Activated naive CD8-positive, alpha-beta T cell treated with anti-CD3 and anti-CD28 coated beads for 36 hours (primary cell): ENCODE results near the gene HCFC2. TPM values are rescaled to one million over a fixed set of nuclear protein-coding genes. Genes with fewer than 3 reads are reported as not detected.

Experiments
- DNase-seq: peaks from one replicate; pipeline ENCODE4 v3.0.0; 2021
- H3K27ac Mint-ChIP-seq: one replicate; pipeline ENCODE4 v1.8.0; 2022; ENCODE audit warnings: mild to moderate bottlenecking, moderate library complexity, mixed read lengths
- H3K27me3 Mint-ChIP-seq: one replicate; pipeline ENCODE4 v1.8.0; 2022; ENCODE audit warnings: mild to moderate bottlenecking, mixed read lengths
- H3K36me3 Mint-ChIP-seq: one replicate; pipeline ENCODE4 v1.8.0; 2021; ENCODE audit warnings: mild to moderate bottlenecking, mixed read lengths
- H3K4me1 Mint-ChIP-seq: one replicate; pipeline ENCODE4 v1.8.0; 2021; ENCODE audit warnings: mixed read lengths
- H3K4me3 Mint-ChIP-seq: one replicate; pipeline ENCODE4 v1.8.0; 2022; ENCODE audit warnings: mild to moderate bottlenecking, moderate library complexity, mixed read lengths
- H3K9me3 Mint-ChIP-seq: one replicate; pipeline ENCODE4 v1.8.0; 2022; ENCODE audit warnings: mixed read lengths
- total RNA-seq, 2 experiments: library from RNA; stranded (reverse); gene quantifications; one replicate each; pipeline ENCODE4 v1.2.3, GENCODE V29; 2021

Gene HCFC2
- total RNA-seq, 2 experiments from 2014 or later: 7.6 to 8.0 TPM

- Mint-ChIP-seq H3K4me3 (no peak overlapping the region), H3K9me3 (no peaks in the 10 kb centered on the region), H3K4me1 (peaks cover 5% of the 10 kb centered on the region), H3K36me3 (no peaks in the 10 kb centered on the region), H3K27ac (no peak overlapping the region), H3K27me3 (peaks cover 49% of the 10 kb centered on the region)
- DNase-seq: no peak
Observed at GRCh38 chr12:104049278-104049902, 14.9 kb upstream of the HCFC2 start.

GRCh38 chr12:104049903-104050356 is 14.4 kb upstream of the HCFC2 start, which contains the start of gene GLT8D2:
Gene GLT8D2 (minus strand): TSS chr12:104050187. CDS start chr12:104019648, 30,539 bp downstream.
- no peaks in the 10 kb centered on the region for H3K36me3 Mint-ChIP-seq
- no peak within 1 kb of the TSS for H3K27ac Mint-ChIP-seq
- peaks cover 54% of the 10 kb centered on the region for H3K27me3 Mint-ChIP-seq
- peak within 1 kb of the TSS; percentile 52 for H3K4me3 Mint-ChIP-seq
- no peaks in the 10 kb centered on the region for H3K9me3 Mint-ChIP-seq
- H3K4me1 Mint-ChIP-seq: peaks cover 5% of the 10 kb centered on the region
- peak; percentile 7 for DNase-seq

GRCh38 chr12:104050436-104050835 is 13.9 kb upstream of the HCFC2 start:
- Mint-ChIP-seq H3K4me1 (peaks cover 5% of the 10 kb centered on the region), H3K36me3 (no peaks in the 10 kb centered on the region), H3K27me3 (peaks cover 55% of the 10 kb centered on the region), H3K27ac (no peak overlapping the region), H3K4me3 (no peak overlapping the region), H3K9me3 (no peaks in the 10 kb centered on the region)
- DNase-seq: no peak

GRCh38 chr12:104054681-104055346 is 9.5 kb upstream of the HCFC2 start:
- no peak for DNase-seq
- no peaks in the 10 kb centered on the region for H3K9me3 Mint-ChIP-seq
- H3K4me3 Mint-ChIP-seq: no peak overlapping the region
- H3K36me3 Mint-ChIP-seq: no peaks in the 10 kb centered on the region
- peaks cover 47% of the 10 kb centered on the region for H3K27me3 Mint-ChIP-seq
- H3K4me1 Mint-ChIP-seq: peaks cover 3% of the 10 kb centered on the region
- no peak overlapping the region for H3K27ac Mint-ChIP-seq

- no peaks in the 10 kb centered on the region for H3K4me1 Mint-ChIP-seq
- no peaks in the 10 kb centered on the region for H3K36me3 Mint-ChIP-seq
- no peaks in the 10 kb centered on the region for H3K9me3 Mint-ChIP-seq
- H3K4me3 Mint-ChIP-seq: no peak overlapping the region
- peaks cover 43% of the 10 kb centered on the region for H3K27me3 Mint-ChIP-seq
- no peak for DNase-seq
- no peak overlapping the region for H3K27ac Mint-ChIP-seq
Observed at GRCh38 chr12:104055686-104056388, 8.5 kb upstream of the HCFC2 start.

- no peaks in the 10 kb centered on the region for H3K4me1 Mint-ChIP-seq
- H3K4me3 Mint-ChIP-seq: no peak overlapping the region
- H3K27me3 Mint-ChIP-seq: peaks cover 40% of the 10 kb centered on the region
- no peak for DNase-seq
- H3K27ac Mint-ChIP-seq: no peak overlapping the region
- H3K36me3 Mint-ChIP-seq: no peaks in the 10 kb centered on the region
- no peaks in the 10 kb centered on the region for H3K9me3 Mint-ChIP-seq
Observed at GRCh38 chr12:104056419-104056972, 7.8 kb upstream of the HCFC2 start.

GRCh38 chr12:104057771-104058197 is 6.5 kb upstream of the HCFC2 start:
- H3K4me1 Mint-ChIP-seq: peaks cover under 1% of the 10 kb centered on the region
- H3K9me3 Mint-ChIP-seq: no peaks in the 10 kb centered on the region
- no peak overlapping the region for H3K27ac Mint-ChIP-seq
- peaks cover 38% of the 10 kb centered on the region for H3K27me3 Mint-ChIP-seq
- H3K36me3 Mint-ChIP-seq: no peaks in the 10 kb centered on the region
- DNase-seq: no peak
- no peak overlapping the region for H3K4me3 Mint-ChIP-seq

GRCh38 chr12:104058802-104059201 is 5.5 kb upstream of the HCFC2 start:
- Mint-ChIP-seq H3K4me3 (no peak overlapping the region), H3K27me3 (peaks cover 36% of the 10 kb centered on the region), H3K36me3 (no peaks in the 10 kb centered on the region), H3K27ac (no peak overlapping the region), H3K4me1 (peaks cover 5% of the 10 kb centered on the region), H3K9me3 (no peaks in the 10 kb centered on the region)
- no peak for DNase-seq

- Mint-ChIP-seq H3K36me3 (no peaks in the 10 kb centered on the region), H3K27me3 (peaks cover 26% of the 10 kb centered on the region), H3K4me1 (peaks cover 5% of the 10 kb centered on the region), H3K4me3 (no peak overlapping the region), H3K27ac (no peak overlapping the region), H3K9me3 (no peaks in the 10 kb centered on the region)
- no peak for DNase-seq
Observed at GRCh38 chr12:104059963-104060362, 4.4 kb upstream of the HCFC2 start.

GRCh38 chr12:104060791-104061190 is 3.5 kb upstream of the HCFC2 start:
- no peaks in the 10 kb centered on the region for H3K9me3 Mint-ChIP-seq
- H3K4me3 Mint-ChIP-seq: no peak overlapping the region
- H3K36me3 Mint-ChIP-seq: no peaks in the 10 kb centered on the region
- H3K4me1 Mint-ChIP-seq: peaks cover 12% of the 10 kb centered on the region
- H3K27me3 Mint-ChIP-seq: peaks cover 26% of the 10 kb centered on the region
- no peak overlapping the region for H3K27ac Mint-ChIP-seq
- no peak for DNase-seq

GRCh38 chr12:104063712-104064030 is 660 bp upstream of the HCFC2 start:
- Mint-ChIP-seq H3K27ac (peak overlapping the region; percentile 87), H3K36me3 (peaks cover 1% of the 10 kb centered on the region), H3K4me1 (peaks cover 20% of the 10 kb centered on the region), H3K27me3 (peaks cover 22% of the 10 kb centered on the region), H3K4me3 (peak overlapping the region; percentile 92), H3K9me3 (no peaks in the 10 kb centered on the region)
- no peak for DNase-seq

GRCh38 chr12:104064842-104065427 is 604 bp downstream of the HCFC2 start:
- no peak for DNase-seq
- Mint-ChIP-seq H3K9me3 (no peaks in the 10 kb centered on the region), H3K27ac (peak overlapping the region; percentile 47), H3K36me3 (peaks cover 4% of the 10 kb centered on the region), H3K4me1 (peaks cover 23% of the 10 kb centered on the region), H3K4me3 (peak overlapping the region; percentile 92), H3K27me3 (peaks cover 16% of the 10 kb centered on the region)

- DNase-seq: no peak
- peaks cover 13% of the 10 kb centered on the region for H3K36me3 Mint-ChIP-seq
Observed at GRCh38 chr12:104072099-104072498, 7.8 kb downstream of the HCFC2 start.

GRCh38 chr12:104073699-104074098 is 9.4 kb downstream of the HCFC2 start:
- H3K4me3 Mint-ChIP-seq: no peak overlapping the region
- no peak for DNase-seq
- no peaks in the 10 kb centered on the region for H3K9me3 Mint-ChIP-seq
- H3K27me3 Mint-ChIP-seq: no peaks in the 10 kb centered on the region
- peaks cover 12% of the 10 kb centered on the region for H3K36me3 Mint-ChIP-seq
- H3K4me1 Mint-ChIP-seq: peaks cover 12% of the 10 kb centered on the region
- no peak overlapping the region for H3K27ac Mint-ChIP-seq

More at GRCh38 chr12:104072099-104072498, 7.8 kb downstream of the HCFC2 start:
- Mint-ChIP-seq H3K4me1 (peaks cover 15% of the 10 kb centered on the region), H3K27me3 (no peaks in the 10 kb centered on the region), H3K9me3 (no peaks in the 10 kb centered on the region), H3K27ac (no peak overlapping the region), H3K4me3 (no peak overlapping the region)

GRCh38 chr12:104079024-104079423 is 14.7 kb downstream of the HCFC2 start:
- Mint-ChIP-seq H3K4me1 (peaks cover 15% of the 10 kb centered on the region), H3K27me3 (no peaks in the 10 kb centered on the region), H3K27ac (no peak overlapping the region), H3K9me3 (no peaks in the 10 kb centered on the region), H3K36me3 (peaks cover 17% of the 10 kb centered on the region), H3K4me3 (no peak overlapping the region)
- DNase-seq: no peak
